SIG-M5 treated with dmso at 0.1 percent for 504 hours (cell line): ENCODE results near the gene ARFIP2.

Experiments used
- DNase-seq: peaks from one replicate; lab custom pipeline; 2025; ENCODE audit not compliant: unreplicated experiment; lab: John Stamatoyannopoulos, UW

The ARFIP2 gene

GRCh38 chr11:6482441-6482840, 1.3 kb upstream of the ARFIP2 start:
- DNase-seq = no peak

DNA sequence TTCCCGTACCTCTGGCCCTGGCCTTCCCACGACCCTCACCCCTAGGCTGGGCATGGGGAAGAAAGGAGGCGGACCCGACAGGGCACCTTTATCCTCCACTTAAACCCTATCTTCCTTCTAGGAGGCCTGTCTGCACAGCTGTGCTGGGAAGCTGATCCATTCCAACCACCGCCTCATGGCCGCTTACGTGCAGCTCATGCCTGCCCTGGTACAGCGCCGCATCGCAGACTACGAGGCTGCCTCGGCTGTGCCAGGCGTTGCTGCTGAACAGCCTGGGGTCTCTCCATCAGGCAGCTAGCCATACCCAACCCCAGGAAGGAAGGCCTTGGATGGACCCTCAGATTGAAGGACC, 769 bp upstream of the ARFIP2 start:
- no peak for DNase-seq

GRCh38 chr11:6480299-6480914, 724 bp downstream of the ARFIP2 start:
- DNase-seq = no peak

- no peak for DNase-seq
These were observed 4.6 kb downstream of the ARFIP2 start for GRCh38 chr11:6476571-6476970.

GRCh38 chr11:6475936-6476335, 5.2 kb downstream of the ARFIP2 start:
- DNase-seq = no peak

GRCh38 chr11:6474806-6475500, 6.2 kb downstream of the ARFIP2 start:
- DNase-seq = no peak

- no peak for DNase-seq
These were observed 6.7 kb downstream of the ARFIP2 start for GRCh38 chr11:6474413-6474792.

DNA sequence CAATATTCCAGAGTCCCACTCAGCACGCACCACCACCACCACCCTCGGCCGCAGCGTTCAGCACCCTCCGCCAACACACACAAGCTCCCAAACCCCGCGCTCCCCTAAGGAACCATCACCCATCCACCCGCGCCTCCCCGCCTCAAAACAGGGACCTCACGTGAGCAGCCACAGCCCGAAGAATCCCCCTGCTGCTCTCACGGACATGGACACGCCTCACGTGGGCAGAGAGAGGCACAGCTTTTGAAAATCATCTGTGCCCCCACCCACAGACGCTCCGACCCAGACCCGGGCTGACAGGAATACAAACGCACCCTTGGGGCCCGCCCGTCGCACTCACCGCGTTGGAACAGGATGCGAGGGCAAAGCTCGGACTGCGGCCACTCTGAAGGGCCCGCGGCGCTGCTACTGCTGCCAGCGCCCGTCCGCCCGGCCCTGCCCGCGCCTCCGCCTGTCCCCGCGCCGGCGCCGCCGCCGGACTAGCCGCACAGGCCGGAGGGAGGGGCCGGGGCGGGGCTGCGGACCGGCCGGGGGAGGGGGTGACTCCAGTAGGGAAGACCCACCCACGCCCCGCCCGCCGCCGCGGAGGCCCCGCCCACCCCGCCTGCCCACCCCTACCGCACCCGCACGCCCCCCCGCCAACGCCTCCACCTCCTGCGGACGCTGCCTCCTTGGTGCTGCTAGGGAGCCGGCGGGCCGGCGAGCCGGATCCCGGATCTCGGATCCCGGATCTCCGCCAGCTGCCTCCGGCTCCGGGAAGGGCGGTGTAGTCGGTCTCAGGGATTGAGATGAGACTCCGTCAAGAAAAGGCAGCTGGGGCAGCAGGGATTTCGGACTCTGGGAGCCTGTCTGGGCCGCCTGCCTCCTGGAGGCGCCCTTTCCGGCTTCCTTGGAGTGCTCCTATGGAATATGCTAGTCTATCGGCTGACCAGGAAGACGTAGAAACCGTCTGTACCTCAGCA, 7.4 kb downstream of the ARFIP2 start, which contains the start of gene TRIM3:
Gene TRIM3 (minus strand): TSS at position 491 of the 962 bp plus-strand sequence. CDS start 8,246 bp downstream, outside the sequence.
- DNase-seq = peak; percentile 51

DNA sequence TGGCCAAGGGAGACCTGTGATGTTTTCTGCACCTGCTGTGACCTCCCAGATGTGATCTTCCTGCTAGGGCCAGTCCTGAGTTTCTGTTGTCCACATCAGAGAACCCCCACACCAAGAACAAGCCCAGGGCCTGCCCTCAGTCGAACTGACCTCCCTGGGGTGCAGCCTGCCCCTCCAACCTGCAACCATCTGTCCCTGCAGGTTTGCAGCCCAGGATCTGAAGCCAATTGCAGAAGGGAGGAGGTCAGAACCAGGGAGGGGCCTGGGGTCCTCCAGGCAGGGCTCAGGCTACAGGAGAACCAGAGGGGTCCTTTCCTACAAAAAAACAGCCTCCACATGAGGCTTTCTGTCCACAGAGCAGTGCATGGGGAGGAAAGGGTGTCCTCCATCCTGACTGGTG, 8.2 kb downstream of the ARFIP2 start:
- no peak for DNase-seq

GRCh38 chr11:6469599-6469998, 11.5 kb downstream of the ARFIP2 start:
- no peak for DNase-seq

DNA sequence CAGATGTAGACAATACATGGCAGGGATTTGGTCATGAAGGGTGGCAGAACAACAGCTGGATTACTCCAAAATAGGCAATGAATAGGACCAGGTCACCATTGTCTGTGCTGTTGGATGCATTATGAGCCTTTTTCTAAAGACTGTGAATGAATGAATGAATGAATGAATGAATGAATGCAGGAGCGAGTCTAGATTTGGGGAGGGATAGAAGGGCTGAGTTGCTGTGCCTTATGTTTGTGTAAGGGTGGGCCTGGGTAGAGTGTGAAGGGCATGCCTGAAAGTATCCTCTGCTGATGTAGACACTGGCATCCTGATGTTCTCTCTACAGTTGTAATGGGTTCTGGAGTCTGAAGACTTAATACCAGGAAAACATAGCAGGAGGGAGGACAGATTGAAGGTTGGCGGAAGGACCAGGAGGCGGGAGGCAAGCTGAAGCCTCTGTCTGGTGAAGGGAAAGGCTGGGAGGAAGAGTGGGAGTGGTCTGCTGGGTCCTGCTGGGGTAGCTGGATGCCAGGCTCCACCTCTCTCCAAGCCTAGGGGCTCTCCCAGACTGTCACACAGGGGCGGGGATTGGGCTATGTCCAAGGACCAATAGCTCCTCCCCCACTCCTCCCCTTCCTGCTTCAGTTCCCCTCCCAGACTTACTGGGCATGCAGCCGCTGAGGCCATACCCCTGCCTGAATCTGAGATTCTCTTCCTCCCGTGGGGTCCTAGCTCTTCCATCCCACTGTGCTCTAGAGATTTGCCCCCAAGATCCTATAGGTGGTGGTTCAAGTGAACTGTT, 12.2 kb downstream of the ARFIP2 start:
- DNase-seq = peak; percentile 56

- no peak for DNase-seq
These were observed 22.1 kb downstream of the ARFIP2 start for GRCh38 chr11:6459099-6459450.

GRCh38 chr11:6458352-6459098, 22.6 kb downstream of the ARFIP2 start:
- DNase-seq = no peak

GRCh38 chr11:6457581-6458320, 23.4 kb downstream of the ARFIP2 start:
- DNase-seq = no peak

DNA sequence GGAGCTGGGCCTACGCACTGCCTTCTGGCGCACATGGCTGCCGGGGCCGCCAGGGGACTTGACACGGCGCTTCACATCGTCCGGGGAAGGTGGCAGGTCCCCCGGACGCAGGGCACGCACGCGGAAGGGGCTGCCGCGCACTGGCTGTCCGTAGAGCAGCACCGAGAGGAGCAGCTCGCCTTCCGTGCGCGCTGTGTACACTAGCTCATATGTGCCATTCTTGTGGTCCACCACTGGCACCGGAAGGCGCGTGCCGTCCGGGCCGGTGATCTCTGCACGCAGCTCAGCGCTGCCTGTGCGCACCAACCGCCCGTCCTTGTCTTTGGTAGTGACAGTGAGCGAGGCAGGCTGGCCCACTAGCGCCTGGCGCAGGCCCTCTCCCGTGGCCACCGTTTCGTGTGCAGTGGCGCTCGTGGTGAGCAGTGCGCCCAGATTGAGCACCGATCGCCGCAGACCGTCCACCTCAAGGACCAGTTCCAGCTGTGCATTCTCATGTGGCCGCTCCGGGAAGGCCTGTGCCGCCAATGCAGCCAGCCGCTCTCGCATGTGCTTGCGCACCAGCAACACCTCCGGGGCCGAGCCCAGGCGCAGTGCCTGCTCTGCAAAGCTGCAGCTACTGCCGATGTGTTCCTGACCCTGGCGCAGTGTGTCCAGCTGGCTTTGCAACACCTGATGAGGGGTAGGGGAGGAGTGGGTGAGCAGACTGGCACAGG, 24.6 kb downstream of the ARFIP2 start:
- no peak for DNase-seq

GRCh38 chr11:6455070-6455469, 26.1 kb downstream of the ARFIP2 start:
- DNase-seq = no peak

DNA sequence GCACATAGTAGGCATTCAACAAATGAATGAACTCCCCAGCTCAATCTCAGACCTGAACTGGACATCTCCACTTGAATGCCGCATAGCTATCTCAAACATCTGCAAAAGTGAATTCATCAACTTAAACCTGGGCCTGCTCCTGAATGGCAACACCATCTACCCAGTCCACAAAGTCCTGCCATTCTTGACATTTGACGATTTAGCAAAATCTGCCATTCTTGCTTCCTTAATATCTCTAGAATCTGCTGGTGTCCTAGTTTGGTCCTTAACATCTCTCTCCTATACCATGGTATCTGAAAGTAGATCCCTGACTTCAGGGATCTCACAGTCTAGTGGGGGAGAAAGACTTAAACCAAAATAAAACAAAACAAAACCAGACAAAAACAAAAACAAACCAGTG, 28.0 kb downstream of the ARFIP2 start:
- DNase-seq = no peak

DNA sequence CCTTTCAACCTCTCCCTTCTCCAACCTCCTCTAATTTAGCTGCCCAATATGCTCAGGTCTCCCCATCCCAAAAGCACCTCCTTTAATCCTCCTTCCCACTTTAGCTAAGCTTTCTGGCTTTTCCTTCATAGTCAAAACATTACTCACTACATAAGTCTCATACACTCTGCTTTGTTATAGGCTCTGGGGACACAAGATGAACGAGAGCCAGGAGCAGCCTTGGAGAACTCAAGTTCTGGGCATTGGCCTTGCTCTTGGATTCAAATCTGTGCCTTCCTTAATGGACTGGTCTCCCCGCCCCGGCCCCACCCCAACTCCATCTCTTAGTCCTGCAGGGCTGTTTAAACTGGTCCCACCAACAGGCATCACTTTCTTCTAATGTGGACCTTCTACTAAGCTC, 28.9 kb downstream of the ARFIP2 start:
- DNase-seq = no peak

GRCh38 chr11:6448574-6448973, 32.6 kb downstream of the ARFIP2 start:
- no peak for DNase-seq
